ENCODE data around the gene EML6.

DNA sequence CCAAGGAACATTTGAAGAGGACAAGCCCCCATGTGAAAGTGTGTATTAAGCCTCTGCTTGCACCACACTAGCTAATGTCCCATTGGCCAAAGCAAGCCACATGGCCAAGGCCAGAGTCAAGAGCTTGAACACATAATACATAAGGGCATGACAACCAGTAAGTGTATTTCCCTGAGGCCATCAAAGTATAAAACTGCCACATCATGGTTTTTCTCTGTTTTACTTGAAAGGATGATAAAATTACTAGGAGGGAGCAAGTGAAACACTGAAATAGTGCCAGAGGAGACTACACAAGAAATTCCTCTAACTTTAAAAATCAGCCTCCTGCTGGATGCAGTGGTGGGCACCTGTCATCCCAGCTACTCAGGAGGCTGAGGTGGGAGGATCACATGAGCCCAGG is 30.9 kb upstream of the EML6 start:
- TF ChIP-seq POLR2A (IDR thresholded peaks at IDR 0.05; ENCODE audit: low read length) (no peak), GATA1 (IDR thresholded peaks at IDR 0.05; ENCODE audit: low read depth, low read length) (no peak)
